ENCODE results near the gene DNAJB9.
A peak's percentile ranks its signal among the peaks of the same experiment; 100 is the strongest.

Gene DNAJB9

DNA sequence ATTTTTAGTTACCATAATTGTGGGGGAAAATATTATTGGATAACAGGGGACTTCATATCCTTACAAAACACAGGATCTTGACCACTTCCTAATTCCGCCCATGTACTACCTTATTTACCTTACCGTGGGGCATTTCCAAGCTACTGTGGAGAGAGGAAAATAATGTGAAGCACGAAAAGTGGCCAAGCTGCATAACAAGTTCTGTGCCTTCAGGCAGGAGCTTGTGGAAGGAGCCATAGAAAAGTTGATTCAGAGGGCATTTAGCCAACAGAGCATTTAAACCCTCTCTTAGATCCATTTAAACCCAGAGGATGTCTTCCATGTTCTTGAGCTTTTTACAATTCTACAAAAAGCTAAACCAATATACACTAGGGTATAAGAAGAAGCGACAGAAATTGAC lies 41.6 kb downstream of the DNAJB9 start:
- no peak for DNase-seq

DNA sequence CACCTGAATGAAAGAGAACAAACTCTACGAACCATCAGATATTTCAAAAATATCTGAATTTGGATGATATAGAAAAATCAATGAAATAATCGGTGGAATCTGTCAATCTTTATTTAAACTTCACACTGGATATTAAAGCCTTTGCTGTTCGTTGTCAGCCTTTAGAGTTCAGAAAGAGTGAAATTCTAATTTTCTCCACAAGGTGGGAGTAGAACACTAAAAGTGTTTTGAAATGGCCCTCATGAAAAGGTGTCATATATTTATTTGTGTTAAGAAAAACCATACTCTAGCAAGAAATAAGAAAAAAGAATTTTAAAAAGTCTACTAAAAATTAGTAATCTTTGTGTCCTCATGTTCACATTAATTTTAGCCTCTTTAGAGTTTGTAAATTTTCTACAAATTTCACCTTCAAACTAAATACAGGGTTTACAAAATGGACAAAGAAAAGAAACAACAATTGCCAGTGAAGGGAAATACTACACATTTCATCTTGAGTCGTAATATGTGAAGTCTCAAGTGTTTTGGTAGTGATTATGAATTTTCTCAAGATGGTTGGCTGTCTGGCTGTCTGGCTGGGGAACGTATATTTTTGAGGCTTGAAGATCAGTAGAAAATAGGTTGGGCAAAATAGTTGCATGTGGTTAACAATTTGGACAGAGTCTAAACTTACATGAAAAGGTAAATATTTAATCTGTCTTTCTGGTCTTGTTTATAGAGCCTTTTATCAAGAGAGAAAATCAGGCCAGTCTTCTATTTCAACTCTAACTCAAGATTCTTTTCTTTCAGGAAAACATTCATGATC lies 43.7 kb downstream of the DNAJB9 start:
- peak; percentile 5 for DNase-seq

DNA sequence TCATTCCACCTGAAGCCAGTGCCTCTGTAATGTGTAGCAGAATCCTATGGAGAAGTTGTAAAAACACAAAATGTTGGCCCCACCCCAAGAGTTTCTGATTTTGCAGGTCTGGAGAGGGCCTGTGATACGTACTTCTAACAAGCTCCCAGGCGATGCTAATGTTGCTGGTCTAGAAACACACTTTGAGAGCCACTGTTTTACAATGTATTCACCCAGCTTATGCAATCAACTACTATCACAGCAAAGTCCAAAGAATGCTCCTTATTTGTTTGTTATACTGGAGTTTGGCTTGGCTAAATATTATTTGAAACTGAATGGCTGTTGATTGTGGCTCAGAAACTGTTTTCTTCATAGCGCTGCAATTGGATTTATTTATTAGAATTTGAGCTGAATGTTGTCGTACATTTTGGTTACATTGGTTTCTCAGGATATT lies 44.3 kb downstream of the DNAJB9 start:
- no peak for DNase-seq

DNA sequence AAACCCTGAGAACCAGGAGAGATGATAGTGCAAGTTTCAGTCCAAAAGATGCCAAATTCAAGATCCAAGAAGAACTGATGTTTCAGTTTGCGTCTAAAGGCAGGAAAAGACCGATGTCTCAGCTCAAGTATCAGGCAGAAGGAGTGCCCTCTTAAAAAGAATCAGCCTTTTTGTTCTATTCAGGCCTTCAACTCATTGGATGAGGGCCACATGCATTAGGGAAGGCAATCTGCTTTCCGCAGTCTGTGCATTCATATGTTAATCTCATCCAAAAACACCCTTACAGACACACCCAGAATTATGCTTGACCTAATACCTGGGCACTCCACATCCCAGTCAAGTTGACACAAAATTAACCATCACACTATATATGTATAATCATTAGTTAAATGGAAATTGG lies 45.2 kb downstream of the DNAJB9 start:
- DNase-seq: no peak

DNA sequence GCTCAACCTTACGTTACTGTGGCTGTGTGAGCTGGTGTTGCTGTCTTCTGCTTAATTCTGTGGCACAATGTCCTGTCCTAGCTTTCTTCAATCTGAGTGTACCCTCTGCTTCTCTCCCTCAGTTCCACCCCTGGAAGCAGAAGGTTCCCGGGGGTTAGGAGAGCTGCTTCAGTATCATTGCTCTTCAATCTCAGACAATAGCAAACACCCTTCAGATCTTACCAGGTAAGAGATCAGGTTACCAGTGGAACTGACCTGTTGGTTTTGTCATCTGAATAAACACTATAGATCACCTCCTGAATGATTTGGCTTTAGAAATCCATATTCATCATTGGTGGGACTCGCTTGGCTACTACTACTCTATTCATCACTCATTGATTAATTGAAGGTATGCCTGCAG lies 48.4 kb downstream of the DNAJB9 start:
- DNase-seq: no peak

DNA sequence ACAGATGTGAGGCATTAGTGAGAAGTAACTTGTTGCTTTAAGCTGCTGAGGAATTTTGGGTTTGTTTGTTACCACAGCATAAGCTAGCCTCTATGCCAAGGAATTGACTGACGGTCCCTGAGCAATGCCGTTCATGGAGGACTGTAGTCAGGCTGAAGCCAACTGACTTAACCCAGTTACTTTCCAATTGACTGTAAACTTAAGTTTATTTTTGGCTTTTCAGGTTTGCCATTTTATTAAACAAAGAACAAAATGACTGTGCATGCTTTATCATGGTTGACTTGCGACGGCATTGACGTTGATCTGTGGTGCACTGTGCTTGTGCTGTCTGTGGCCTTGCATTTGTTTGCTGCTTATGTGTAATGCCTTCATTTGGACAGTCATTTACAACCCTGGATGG lies 53.5 kb downstream of the DNAJB9 start:
- no peak for DNase-seq

Measured in amniotic stem cell (primary cell).